Neutrophil (primary cell): ENCODE data around the gene MESP1.

Source experiments
- H3K27ac ChIP-seq: fragments of 200-600 bp; sonication (generic); 2 replicates; pipeline ENCODE4 v1.5.1; 2016; ENCODE audit warnings: mild to moderate bottlenecking, moderate library complexity
- H3K27me3 ChIP-seq: fragments of 200-600 bp; sonication (generic); 2 replicates; pipeline ENCODE4 v1.6.0; 2016; ENCODE audit warnings: mild to moderate bottlenecking
- H3K36me3 ChIP-seq: fragments of 200-600 bp; sonication (generic); 2 replicates; pipeline ENCODE4 v1.5.1; 2017
- H3K4me1 ChIP-seq, 2 experiments: fragments of 200-600 bp in 1 of 2; sonication (generic) in 1 of 2; 1 replicate in 1 of 2; 2 replicates in 1 of 2; pipeline versions ENCODE4 v1.5.1 to v1.6.1; 2013 to 2016; ENCODE audit warnings: low read depth in 1 of 2, low read length in 1 of 2, mild to moderate bottlenecking in 1 of 2, moderate library complexity in 1 of 2; ENCODE audit not compliant: control insufficient read depth in 1 of 2, insufficient read depth in 1 of 2
- H3K4me3 ChIP-seq, 2 experiments: fragments of 200-600 bp in 1 of 2; sonication (generic) in 1 of 2; 1 replicate in 1 of 2; 2 replicates in 1 of 2; pipeline ENCODE4 v1.5.1; 2013 to 2016; ENCODE audit warnings: low read depth in 1 of 2, low read length in 1 of 2, mild to moderate bottlenecking in 1 of 2, moderate library complexity in 1 of 2
- H3K9me3 ChIP-seq: fragments of 200-600 bp; sonication (generic); 2 replicates; pipeline ENCODE4 v1.5.1; 2016
- TF ChIP-seq, protein P1 (sequence below): fragments of 200-600 bp; sonication (generic); IDR thresholded peaks from 2 replicates; pipeline ENCODE4 v1.5.1; 2016; ENCODE audit warnings: antibody characterized with exemption

MESP1 gene, protein sequence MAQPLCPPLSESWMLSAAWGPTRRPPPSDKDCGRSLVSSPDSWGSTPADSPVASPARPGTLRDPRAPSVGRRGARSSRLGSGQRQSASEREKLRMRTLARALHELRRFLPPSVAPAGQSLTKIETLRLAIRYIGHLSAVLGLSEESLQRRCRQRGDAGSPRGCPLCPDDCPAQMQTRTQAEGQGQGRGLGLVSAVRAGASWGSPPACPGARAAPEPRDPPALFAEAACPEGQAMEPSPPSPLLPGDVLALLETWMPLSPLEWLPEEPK

DNA sequence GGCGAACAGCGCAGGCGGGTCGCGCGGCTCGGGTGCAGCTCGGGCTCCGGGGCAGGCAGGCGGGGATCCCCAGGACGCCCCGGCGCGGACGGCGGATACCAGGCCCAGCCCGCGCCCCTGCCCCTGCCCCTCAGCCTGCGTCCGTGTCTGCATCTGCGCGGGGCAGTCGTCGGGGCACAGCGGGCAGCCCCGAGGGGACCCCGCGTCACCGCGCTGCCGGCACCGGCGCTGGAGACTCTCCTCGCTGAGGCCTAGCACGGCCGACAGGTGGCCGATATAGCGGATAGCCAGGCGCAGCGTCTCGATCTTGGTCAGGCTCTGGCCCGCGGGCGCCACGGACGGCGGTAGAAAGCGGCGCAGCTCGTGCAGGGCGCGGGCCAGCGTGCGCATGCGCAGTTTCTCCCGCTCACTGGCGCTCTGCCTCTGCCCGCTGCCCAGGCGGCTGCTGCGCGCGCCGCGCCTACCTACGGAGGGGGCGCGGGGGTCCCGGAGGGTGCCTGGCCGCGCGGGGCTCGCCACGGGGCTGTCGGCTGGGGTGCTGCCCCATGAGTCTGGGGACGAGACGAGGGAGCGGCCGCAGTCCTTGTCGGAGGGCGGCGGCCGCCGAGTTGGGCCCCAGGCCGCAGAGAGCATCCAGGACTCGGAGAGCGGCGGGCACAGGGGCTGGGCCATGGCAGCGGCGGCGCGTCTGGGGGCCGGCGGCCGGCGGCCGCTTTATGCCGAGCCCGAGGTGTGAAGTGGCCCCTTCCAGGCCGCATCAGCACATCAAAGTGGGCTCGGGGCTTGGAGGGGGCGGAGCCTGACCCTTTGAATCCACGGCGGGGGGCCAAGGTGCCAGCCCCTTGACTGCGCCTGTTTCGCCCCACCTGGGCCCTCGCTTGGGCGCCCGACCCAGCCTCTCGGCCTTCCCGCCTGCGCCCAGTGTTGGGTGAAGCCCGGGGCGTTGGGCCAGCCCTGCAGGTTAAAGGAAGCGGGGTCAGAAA is at the start of gene MESP1:
TSS of gene MESP1 (minus strand) at position 690 of the 983 bp plus-strand sequence. CDS start at position 672, 18 bp downstream.
- TF ChIP-seq, protein P1, sequence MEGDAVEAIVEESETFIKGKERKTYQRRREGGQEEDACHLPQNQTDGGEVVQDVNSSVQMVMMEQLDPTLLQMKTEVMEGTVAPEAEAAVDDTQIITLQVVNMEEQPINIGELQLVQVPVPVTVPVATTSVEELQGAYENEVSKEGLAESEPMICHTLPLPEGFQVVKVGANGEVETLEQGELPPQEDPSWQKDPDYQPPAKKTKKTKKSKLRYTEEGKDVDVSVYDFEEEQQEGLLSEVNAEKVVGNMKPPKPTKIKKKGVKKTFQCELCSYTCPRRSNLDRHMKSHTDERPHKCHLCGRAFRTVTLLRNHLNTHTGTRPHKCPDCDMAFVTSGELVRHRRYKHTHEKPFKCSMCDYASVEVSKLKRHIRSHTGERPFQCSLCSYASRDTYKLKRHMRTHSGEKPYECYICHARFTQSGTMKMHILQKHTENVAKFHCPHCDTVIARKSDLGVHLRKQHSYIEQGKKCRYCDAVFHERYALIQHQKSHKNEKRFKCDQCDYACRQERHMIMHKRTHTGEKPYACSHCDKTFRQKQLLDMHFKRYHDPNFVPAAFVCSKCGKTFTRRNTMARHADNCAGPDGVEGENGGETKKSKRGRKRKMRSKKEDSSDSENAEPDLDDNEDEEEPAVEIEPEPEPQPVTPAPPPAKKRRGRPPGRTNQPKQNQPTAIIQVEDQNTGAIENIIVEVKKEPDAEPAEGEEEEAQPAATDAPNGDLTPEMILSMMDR = peak; percentile 97
- Histone ChIP-seq H3K27me3 (peaks cover 50% of the 10 kb centered on the region), H3K9me3 (no peaks in the 10 kb centered on the region), H3K4me1 (peaks cover 14 to 18% of the 10 kb centered on the region in 2 experiments), H3K36me3 (no peaks in the 10 kb centered on the region), H3K4me3 (peak within 1 kb of the TSS; percentile 63 to 75), H3K27ac (peak within 1 kb of the TSS; percentile 38)

DNA sequence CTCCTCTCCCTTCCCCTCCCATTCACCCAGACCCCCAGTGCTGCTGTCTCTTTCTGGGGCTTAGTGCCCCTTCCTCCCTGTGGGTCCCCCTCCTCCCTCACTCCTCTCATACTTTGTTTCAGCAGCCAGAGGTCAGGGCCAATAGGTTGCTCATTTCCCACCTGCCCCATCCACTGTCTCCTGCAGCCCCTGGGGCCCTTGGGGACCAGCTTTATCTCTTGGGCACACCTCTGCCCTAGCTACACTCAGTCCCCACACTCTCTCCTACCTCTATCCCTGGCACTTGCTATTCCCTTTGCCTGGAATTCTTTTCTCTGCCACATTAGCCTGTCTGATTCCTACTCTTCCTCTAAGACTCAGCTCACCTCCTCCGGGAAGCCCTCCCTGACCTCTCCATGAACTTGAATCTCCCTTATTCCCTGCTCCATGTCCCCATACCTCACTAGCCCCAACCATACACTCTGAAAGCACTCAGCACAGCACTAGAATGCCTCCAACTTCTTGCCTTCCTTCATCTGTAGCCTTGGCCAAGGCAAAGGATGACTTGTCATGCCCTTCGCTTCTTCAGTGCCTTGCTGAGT is 49.0 kb upstream of the MESP1 start:
- Histone ChIP-seq H3K27me3 (no peaks in the 10 kb centered on the region), H3K9me3 (no peaks in the 10 kb centered on the region), H3K4me3 (no peak overlapping the region), H3K4me1 (peaks cover 10 to 12% of the 10 kb centered on the region in 2 experiments), H3K36me3 (peaks cover 100% of the 10 kb centered on the region), H3K27ac (peak overlapping the region; percentile 36)
- TF ChIP-seq, protein P1 = no peak

DNA sequence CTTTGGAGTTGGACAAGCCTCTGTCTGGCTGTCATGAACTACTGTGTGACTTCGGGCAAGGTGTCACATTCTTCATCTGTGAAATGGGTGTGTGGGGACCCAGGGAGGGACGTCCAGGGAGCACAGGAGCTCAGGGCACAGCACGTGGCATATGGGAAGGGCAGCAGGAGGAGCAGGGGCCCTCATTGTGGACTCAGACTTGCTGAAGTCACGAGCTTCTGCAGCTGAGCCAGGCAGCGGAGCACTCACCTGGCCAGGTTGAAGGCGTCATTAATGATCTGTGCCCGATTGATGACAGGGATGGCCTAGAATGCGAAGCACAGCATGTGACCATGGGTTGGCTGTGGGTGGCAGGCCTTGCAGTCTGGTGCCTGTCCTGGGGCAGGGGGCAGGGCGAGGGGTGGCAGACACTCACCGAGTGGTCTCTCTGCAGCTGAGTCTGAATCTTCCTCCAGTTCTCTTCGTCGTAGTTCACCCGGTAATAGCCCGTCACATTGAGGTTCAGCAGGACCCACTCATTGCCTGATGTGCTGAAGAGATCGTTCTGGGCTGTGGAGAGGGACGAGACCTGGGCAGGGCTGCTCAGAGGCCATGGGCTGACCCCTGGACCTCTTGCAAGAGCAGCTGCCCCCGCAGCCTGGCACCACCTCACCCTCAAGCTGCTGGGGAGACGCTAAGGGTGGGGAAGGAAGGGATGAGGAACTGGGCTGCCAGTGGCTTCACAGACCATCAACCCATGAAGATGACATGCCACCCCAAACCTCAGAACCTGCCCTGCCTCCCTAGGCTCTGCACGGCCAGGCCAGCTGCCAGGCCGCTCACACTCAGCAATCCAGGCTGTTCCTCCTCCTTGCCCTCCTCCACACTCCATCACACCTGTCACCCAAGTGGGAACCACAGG is 48.2 kb upstream of the MESP1 start:
- peaks cover 100% of the 10 kb centered on the region for H3K36me3 ChIP-seq
- TF ChIP-seq, protein P1 = no peak

DNA sequence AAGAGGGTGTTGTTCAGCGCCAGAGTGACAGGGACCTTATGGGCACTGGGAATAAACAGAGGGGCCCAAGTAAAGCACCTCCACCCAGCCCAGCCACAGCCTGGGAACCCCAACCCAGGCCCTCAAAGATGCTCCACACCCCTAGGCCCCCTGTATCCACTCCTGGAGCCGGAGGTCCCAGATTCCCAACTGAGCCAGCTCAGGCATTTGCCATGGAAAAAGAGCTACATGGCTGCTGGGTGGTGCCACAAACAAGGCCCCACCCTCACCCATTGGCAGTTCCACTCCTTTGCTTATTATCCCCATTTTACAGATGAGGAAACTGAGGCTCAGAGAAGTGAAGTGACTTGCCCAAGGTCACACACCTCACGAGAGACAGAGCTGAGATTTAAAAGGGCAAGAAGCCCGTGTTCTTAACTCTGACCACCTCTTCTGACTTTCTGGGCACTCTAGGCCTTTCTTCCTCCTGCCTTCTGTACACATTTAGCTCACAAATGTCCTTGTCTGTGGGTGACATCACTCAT is 46.7 kb upstream of the MESP1 start:
- Histone ChIP-seq H3K27me3 (no peaks in the 10 kb centered on the region), H3K9me3 (no peaks in the 10 kb centered on the region), H3K27ac (peak overlapping the region; percentile 36), H3K4me3 (no peak overlapping the region), H3K4me1 (peaks cover 0 to 5% of the 10 kb centered on the region in 2 experiments), H3K36me3 (peaks cover 100% of the 10 kb centered on the region)
- TF ChIP-seq, protein P1 = no peak

More for the DNA sequence above, 48.2 kb upstream of the MESP1 start:
- Histone ChIP-seq H3K27me3 (no peaks in the 10 kb centered on the region), H3K4me3 (no peak overlapping the region), H3K4me1 (peaks cover 6 to 9% of the 10 kb centered on the region in 2 experiments), H3K27ac (peak overlapping the region; percentile 36), H3K9me3 (no peaks in the 10 kb centered on the region)
